KMS-11 (cell line): ENCODE results near the gene KIAA1958.

ENCODE experiments used
- H2AFZ ChIP-seq: fragments of 200-600 bp; sonication (generic); 2 replicates; pipeline ENCODE4 v1.6.1; 2016; ENCODE audit warnings: antibody characterized with exemption, mixed run types, low read depth
- H3K27ac ChIP-seq: fragments of 200-600 bp; sonication (generic); 2 replicates; pipeline ENCODE4 v1.6.1; 2016; ENCODE audit warnings: mild to moderate bottlenecking, mixed run types
- H3K27me3 ChIP-seq: fragments of 200-600 bp; sonication (generic); 2 replicates; pipeline ENCODE4 v1.6.1; 2017; ENCODE audit warnings: mild to moderate bottlenecking, low read depth, mixed run types, moderate library complexity; ENCODE audit not compliant: insufficient read depth
- H3K36me3 ChIP-seq: fragments of 200-600 bp; sonication (generic); 2 replicates; pipeline ENCODE4 v1.6.1; 2017; ENCODE audit warnings: mild to moderate bottlenecking, mixed run types; ENCODE audit not compliant: insufficient read depth
- H3K4me1 ChIP-seq: fragments of 200-600 bp; sonication (generic); 2 replicates; pipeline ENCODE4 v1.6.1; 2016; ENCODE audit warnings: mild to moderate bottlenecking, low read depth, mixed run types; ENCODE audit not compliant: poor library complexity, severe bottlenecking
- H3K4me2 ChIP-seq: fragments of 200-600 bp; sonication (generic); 2 replicates; pipeline ENCODE4 v1.7.0; 2016; ENCODE audit warnings: mild to moderate bottlenecking, mixed run types
- H3K4me3 ChIP-seq: fragments of 200-600 bp; sonication (generic); IDR thresholded peaks from 2 replicates; pipeline ENCODE4 v1.6.1; 2017; ENCODE audit warnings: low read depth, low read length, mixed read lengths; ENCODE audit not compliant: insufficient read depth
- H3K79me2 ChIP-seq: fragments of 200-600 bp; sonication (generic); 2 replicates; pipeline ENCODE4 v1.6.1; 2016; ENCODE audit warnings: low read depth, mixed run types; ENCODE audit not compliant: insufficient read depth
- H3K9ac ChIP-seq: fragments of 200-600 bp; sonication (generic); 2 replicates; pipeline ENCODE4 v1.6.1; 2016; ENCODE audit warnings: mild to moderate bottlenecking, mixed run types
- H4K20me1 ChIP-seq: fragments of 200-600 bp; sonication (generic); 2 replicates; pipeline ENCODE4 v1.6.1; 2016; ENCODE audit warnings: mild to moderate bottlenecking, mixed run types; ENCODE audit not compliant: insufficient read depth
- CTCF ChIP-seq: fragments of 200-600 bp; sonication (generic); conservative IDR thresholded peaks from 2 replicates; pipeline ENCODE4 v1.6.1; 2017; ENCODE audit warnings: low read depth, mild to moderate bottlenecking, antibody characterized with exemption, low read length, moderate library complexity, mixed read lengths

Gene KIAA1958

GRCh38 chr9:112558476-112558875 is 71.8 kb downstream of the KIAA1958 start:
- no peak for TF ChIP-seq CTCF
- Histone ChIP-seq H3K27ac (no peak overlapping the region), H3K9ac (no peak overlapping the region), H3K4me3 (no peak overlapping the region), H3K4me2 (no peak overlapping the region), H3K36me3 (no peaks in the 10 kb centered on the region), H3K27me3 (no peaks in the 10 kb centered on the region), H4K20me1 (no peaks in the 10 kb centered on the region), H3K4me1 (no peaks in the 10 kb centered on the region), H2AFZ (no peak overlapping the region), H3K79me2 (no peaks in the 10 kb centered on the region)

- H3K4me1 ChIP-seq = no peaks in the 10 kb centered on the region
- no peak for TF ChIP-seq CTCF
- H3K79me2 ChIP-seq = no peaks in the 10 kb centered on the region
- no peak overlapping the region for H3K4me2 ChIP-seq
- H4K20me1 ChIP-seq = no peaks in the 10 kb centered on the region
- no peaks in the 10 kb centered on the region for H3K27me3 ChIP-seq
- no peak overlapping the region for H3K4me3 ChIP-seq
- H3K36me3 ChIP-seq = no peaks in the 10 kb centered on the region
- H3K9ac ChIP-seq = no peak overlapping the region
- H3K27ac ChIP-seq = no peak overlapping the region
- H2AFZ ChIP-seq = no peak overlapping the region
Measured at GRCh38 chr9:112558978-112559377, 72.4 kb downstream of the KIAA1958 start.

GRCh38 chr9:112559629-112560413 is 73.2 kb downstream of the KIAA1958 start:
- no peaks in the 10 kb centered on the region for H3K27me3 ChIP-seq
- H3K27ac ChIP-seq = no peak overlapping the region
- H4K20me1 ChIP-seq = no peaks in the 10 kb centered on the region
- no peaks in the 10 kb centered on the region for H3K36me3 ChIP-seq
- H3K79me2 ChIP-seq = no peaks in the 10 kb centered on the region
- H3K4me2 ChIP-seq = no peak overlapping the region
- no peaks in the 10 kb centered on the region for H3K4me1 ChIP-seq
- H3K4me3 ChIP-seq = no peak overlapping the region
- no peak overlapping the region for H2AFZ ChIP-seq
- H3K9ac ChIP-seq = no peak overlapping the region
- TF ChIP-seq CTCF = no peak

- Histone ChIP-seq H3K79me2 (no peaks in the 10 kb centered on the region), H3K36me3 (no peaks in the 10 kb centered on the region), H4K20me1 (no peaks in the 10 kb centered on the region), H3K4me2 (no peak overlapping the region), H3K4me3 (no peak overlapping the region), H2AFZ (no peak overlapping the region), H3K27ac (no peak overlapping the region), H3K27me3 (no peaks in the 10 kb centered on the region), H3K9ac (no peak overlapping the region), H3K4me1 (no peaks in the 10 kb centered on the region)
- no peak for TF ChIP-seq CTCF
Measured at GRCh38 chr9:112562235-112562958, 75.8 kb downstream of the KIAA1958 start.
